Natural killer cell (primary cell): Measurements from ENCODE around the gene CD300C. TPM values are rescaled to one million over a fixed set of nuclear protein-coding genes. Genes with fewer than 3 reads are reported as not detected.

Experiments used
- ATAC-seq, 3 donors: fragments of 150-1000 bp in 2 of 3; fragments of 200-7000 bp in 1 of 3; cut with Tn5 transposase; 1 replicate in 1 of 3; 2 replicates in 2 of 3; pipeline ENCODE4 v1.10.0; 2021; ENCODE audit warnings: mild to moderate bottlenecking in 2 of 3, moderate library complexity in 2 of 3
- DNase-seq, 2 donors: peaks; one replicate each; pipeline versions ENCODE4 v3.0.0 to v3.0.0-alpha.2; 2013 to 2021; ENCODE audit warnings: mixed read lengths in 1 of 2
- H3K27ac ChIP-seq: one replicate; pipeline ENCODE4 v1.5.1; 2013; ENCODE audit warnings: mild to moderate bottlenecking, low read length
- H3K27me3 ChIP-seq: one replicate; pipeline ENCODE4 v1.6.1; 2013; ENCODE audit warnings: low read length; ENCODE audit not compliant: control insufficient read depth, insufficient read depth
- H3K36me3 ChIP-seq: one replicate; pipeline ENCODE4 v1.6.1; 2013; ENCODE audit warnings: low read length; ENCODE audit not compliant: control insufficient read depth, insufficient read depth
- H3K4me1 ChIP-seq: one replicate; pipeline ENCODE4 v1.6.1; 2013; ENCODE audit warnings: low read length; ENCODE audit not compliant: control insufficient read depth, insufficient read depth
- H3K4me3 ChIP-seq: one replicate; pipeline ENCODE4 v1.5.1; 2013; ENCODE audit warnings: low read length
- H3K9me3 ChIP-seq: one replicate; pipeline ENCODE4 v1.6.1; 2013; ENCODE audit warnings: low read length; ENCODE audit not compliant: control insufficient read depth, insufficient read depth
- H3K27ac Mint-ChIP-seq, 2 donors: one replicate each; pipeline ENCODE4 v1.8.0; 2022; ENCODE audit warnings: mild to moderate bottlenecking in 2 of 2, mixed read lengths in 2 of 2, moderate library complexity in 1 of 2
- H3K27me3 Mint-ChIP-seq, 2 donors: one replicate each; pipeline ENCODE4 v1.8.0; 2022; ENCODE audit warnings: low read depth in 2 of 2, mixed read lengths in 2 of 2
- H3K36me3 Mint-ChIP-seq: one replicate; pipeline ENCODE4 v1.8.0; 2022; ENCODE audit warnings: mixed read lengths
- H3K4me1 Mint-ChIP-seq, 2 donors: one replicate each; pipeline ENCODE4 v1.8.0; 2022; ENCODE audit warnings: mixed read lengths in 2 of 2
- H3K4me3 Mint-ChIP-seq: one replicate; pipeline ENCODE4 v1.8.0; 2022; ENCODE audit warnings: mild to moderate bottlenecking, moderate library complexity, mixed read lengths
- H3K9me3 Mint-ChIP-seq, 2 donors: one replicate each; pipeline ENCODE4 v1.8.0; 2022; ENCODE audit warnings: mixed read lengths in 2 of 2
- CTCF ChIP-seq: fragments of 200-600 bp; IDR thresholded peaks from one replicate; pipeline ENCODE4 v1.8.0; 2022; ENCODE audit warnings: antibody characterized with exemption
- WGBS: methylation state at CpG from one replicate; pipeline ENCODE4 v1.1.7; 2013; ENCODE audit warnings: missing lambda C conversion rate; ENCODE audit not compliant: insufficient coverage; 5-methylcytosine and 5-hydroxymethylcytosine counted together
- intact Hi-C: fragments of 100-400 bp; cut with micrococcal nuclease; formaldehyde crosslinking; loops from one replicate; pipeline ENCODE4 v1.14.2; 2022
- total RNA-seq, 4 donors: library from RNA; stranded (reverse); fragments of 120-200 nt in 1 of 4; gene quantifications; one replicate each; pipeline versions ENCODE4 v1.2.3 to v1.2.4, GENCODE V29; 2013 to 2022

The CD300C gene
- total RNA-seq, 3 donors from 2014 or later (not counting 1 experiment from before 2014, with no cell fraction given), result 4.3 to 7.6 (median 6.9) TPM

GRCh38 chr17:74528491-74529199, 17.3 kb downstream of the CD300C start:
- no peak overlapping the region for H3K27ac Mint-ChIP-seq
- no peaks in the 10 kb centered on the region for H3K36me3 Mint-ChIP-seq
- intact Hi-C loops, result no loop called here
- Histone ChIP-seq H3K9me3 (no peaks in the 10 kb centered on the region), H3K4me1 (peaks cover 27% of the 10 kb centered on the region), H3K27ac (no peak overlapping the region), H3K36me3 (no peaks in the 10 kb centered on the region), H3K4me3 (no peak overlapping the region), H3K27me3 (no peaks in the 10 kb centered on the region)
- 76% methylated on average over 8 of the region's 8 CpGs for WGBS
- no peaks in the 10 kb centered on the region for H3K9me3 Mint-ChIP-seq
- H3K27me3 Mint-ChIP-seq, result no peaks in the 10 kb centered on the region
- peak in 1 of 3 donors; percentile 36 for ATAC-seq
- peaks cover 34 to 51% of the 10 kb centered on the region in 2 donors for H3K4me1 Mint-ChIP-seq
- no peak overlapping the region for H3K4me3 Mint-ChIP-seq
- TF ChIP-seq CTCF, result no peak
- peak in 1 of 2 donors; percentile 15 for DNase-seq

- Mint-ChIP-seq H3K4me1 (peaks cover 27 to 51% of the 10 kb centered on the region in 2 donors), H3K4me3 (no peak overlapping the region), H3K9me3 (peaks cover 0 to 2% of the 10 kb centered on the region in 2 donors), H3K27ac (no peak overlapping the region), H3K36me3 (no peaks in the 10 kb centered on the region), H3K27me3 (no peaks in the 10 kb centered on the region)
- peaks cover 7% of the 10 kb centered on the region for H3K9me3 ChIP-seq
- peaks cover 3% of the 10 kb centered on the region for H3K36me3 ChIP-seq
- intact Hi-C loops, result no loop called here
- 93% methylated on average over 8 of the region's 8 CpGs for WGBS
- H3K27me3 ChIP-seq, result no peaks in the 10 kb centered on the region
- H3K4me1 ChIP-seq, result peaks cover 32% of the 10 kb centered on the region
- no peak overlapping the region for H3K4me3 ChIP-seq
- ATAC-seq, result no peak
- no peak for TF ChIP-seq CTCF
- no peak for DNase-seq
- no peak overlapping the region for H3K27ac ChIP-seq
Measured at GRCh38 chr17:74527756-74528155, 18.2 kb downstream of the CD300C start.

- no peak overlapping the region for H3K27ac Mint-ChIP-seq
- Histone ChIP-seq H3K4me1 (peaks cover 32% of the 10 kb centered on the region), H3K27me3 (no peaks in the 10 kb centered on the region), H3K4me3 (no peak overlapping the region), H3K27ac (no peak overlapping the region), H3K36me3 (peaks cover 3% of the 10 kb centered on the region), H3K9me3 (peaks cover 7% of the 10 kb centered on the region)
- H3K36me3 Mint-ChIP-seq, result no peaks in the 10 kb centered on the region
- intact Hi-C loops, result no loop called here
- no peak overlapping the region for H3K4me3 Mint-ChIP-seq
- TF ChIP-seq CTCF, result no peak
- 95% methylated on average over 5 of the region's 5 CpGs for WGBS
- DNase-seq (no peak), ATAC-seq (no peak)
- H3K27me3 Mint-ChIP-seq, result no peaks in the 10 kb centered on the region
- H3K9me3 Mint-ChIP-seq, result peaks cover 0 to 2% of the 10 kb centered on the region in 2 donors
- peaks cover 26 to 52% of the 10 kb centered on the region in 2 donors for H3K4me1 Mint-ChIP-seq
Measured at GRCh38 chr17:74527081-74527480, 18.8 kb downstream of the CD300C start.

GRCh38 chr17:74526681-74527080, 19.2 kb downstream of the CD300C start:
- no peak overlapping the region for H3K4me3 Mint-ChIP-seq
- H3K4me3 ChIP-seq, result no peak overlapping the region
- H3K27ac ChIP-seq, result no peak overlapping the region
- H3K36me3 ChIP-seq, result peaks cover 3% of the 10 kb centered on the region
- no peaks in the 10 kb centered on the region for H3K36me3 Mint-ChIP-seq
- TF ChIP-seq CTCF, result no peak
- peaks cover 26 to 52% of the 10 kb centered on the region in 2 donors for H3K4me1 Mint-ChIP-seq
- WGBS, result 90% methylated on average over 3 of the region's 3 CpGs
- H3K9me3 Mint-ChIP-seq, result peaks cover 0 to 2% of the 10 kb centered on the region in 2 donors
- intact Hi-C loops, result no loop called here
- H3K27me3 Mint-ChIP-seq, result no peaks in the 10 kb centered on the region
- H3K27ac Mint-ChIP-seq, result no peak overlapping the region
- DNase-seq (no peak), ATAC-seq (no peak)
- H3K4me1 ChIP-seq, result peaks cover 32% of the 10 kb centered on the region
- peaks cover 7% of the 10 kb centered on the region for H3K9me3 ChIP-seq
- H3K27me3 ChIP-seq, result no peaks in the 10 kb centered on the region
